Dendritic cell treated with granulocyte-macrophage colony-stimulating factor and Interleukin-4, amounts not matched to agents 40 ng/mL and 50 ng/mL, for 4 days (primary cell): ENCODE results near the gene C6orf15.

Experiments used
- H3K27ac Mint-ChIP-seq: one replicate; pipeline ENCODE4 v1.8.0; 2022; ENCODE audit warnings: mild to moderate bottlenecking, mixed read lengths
- H3K27me3 Mint-ChIP-seq: one replicate; pipeline ENCODE4 v1.8.0; 2022; ENCODE audit warnings: mild to moderate bottlenecking, mixed read lengths
- H3K36me3 Mint-ChIP-seq: one replicate; pipeline ENCODE4 v1.8.0; 2022; ENCODE audit warnings: low read depth, mixed read lengths
- H3K4me1 Mint-ChIP-seq: one replicate; pipeline ENCODE4 v1.8.0; 2022; ENCODE audit warnings: low read depth, mixed read lengths
- H3K4me3 Mint-ChIP-seq: one replicate; pipeline ENCODE4 v1.8.0; 2022; ENCODE audit warnings: mild to moderate bottlenecking, moderate library complexity, mixed read lengths
- H3K9me3 Mint-ChIP-seq: one replicate; pipeline ENCODE4 v1.8.0; 2022; ENCODE audit warnings: mixed read lengths
- intact Hi-C: fragments of 100-400 bp; cut with micrococcal nuclease; formaldehyde crosslinking; loops from one replicate; pipeline ENCODE4 v1.15.0; 2022

C6orf15 gene

GRCh38 chr6:31143148-31143547 is 30.8 kb upstream of the C6orf15 start:
- intact Hi-C loops = no loop called here
- H3K27me3 Mint-ChIP-seq = peaks cover 7% of the 10 kb centered on the region

GRCh38 chr6:31142361-31142761 is 30.0 kb upstream of the C6orf15 start:
- intact Hi-C loops = no loop called here
- H3K9me3 Mint-ChIP-seq = no peaks in the 10 kb centered on the region
- H3K27me3 Mint-ChIP-seq = peaks cover 11% of the 10 kb centered on the region
- H3K27ac Mint-ChIP-seq = no peak overlapping the region
- no peak overlapping the region for H3K4me3 Mint-ChIP-seq
- peaks cover 32% of the 10 kb centered on the region for H3K36me3 Mint-ChIP-seq
- peaks cover 6% of the 10 kb centered on the region for H3K4me1 Mint-ChIP-seq

More at GRCh38 chr6:31143148-31143547, 30.8 kb upstream of the C6orf15 start:
- Mint-ChIP-seq H3K27ac (no peak overlapping the region), H3K36me3 (peaks cover 32% of the 10 kb centered on the region), H3K4me3 (no peak overlapping the region), H3K4me1 (no peaks in the 10 kb centered on the region), H3K9me3 (no peaks in the 10 kb centered on the region)

- Mint-ChIP-seq H3K4me1 (peaks cover 8% of the 10 kb centered on the region), H3K36me3 (peaks cover 29% of the 10 kb centered on the region), H3K9me3 (no peaks in the 10 kb centered on the region), H3K27ac (no peak overlapping the region), H3K27me3 (peaks cover 11% of the 10 kb centered on the region), H3K4me3 (no peak overlapping the region)
- intact Hi-C loops = no loop called here
Measured at GRCh38 chr6:31140643-31141042, 28.3 kb upstream of the C6orf15 start.

- peaks cover 11% of the 10 kb centered on the region for H3K27me3 Mint-ChIP-seq
- H3K36me3 Mint-ChIP-seq = peaks cover 19% of the 10 kb centered on the region
- H3K4me1 Mint-ChIP-seq = peaks cover 8% of the 10 kb centered on the region
- no peaks in the 10 kb centered on the region for H3K9me3 Mint-ChIP-seq
- no peak overlapping the region for H3K27ac Mint-ChIP-seq
- H3K4me3 Mint-ChIP-seq = no peak overlapping the region
- intact Hi-C loops = no loop called here
Measured at GRCh38 chr6:31139599-31139998, 27.2 kb upstream of the C6orf15 start.

- H3K4me1 Mint-ChIP-seq = peaks cover 8% of the 10 kb centered on the region
- H3K36me3 Mint-ChIP-seq = peaks cover 14% of the 10 kb centered on the region
- intact Hi-C loops = no loop called here
- peaks cover 11% of the 10 kb centered on the region for H3K27me3 Mint-ChIP-seq
- H3K27ac Mint-ChIP-seq = peak within 1 kb of the TSS; percentile 47
- H3K4me3 Mint-ChIP-seq = no peak within 1 kb of the TSS
- no peaks in the 10 kb centered on the region for H3K9me3 Mint-ChIP-seq
Measured at GRCh38 chr6:31138982-31139381, 26.6 kb upstream of the C6orf15 start, which contains the start of gene PSORS1C2. Gene PSORS1C2, minus strand, starts transcription at chr6:31139066. Its CDS starts 40 bp downstream, at chr6:31139026.

GRCh38 chr6:31135710-31136109 is 23.3 kb upstream of the C6orf15 start:
- peaks cover 11% of the 10 kb centered on the region for H3K27me3 Mint-ChIP-seq
- H3K4me1 Mint-ChIP-seq = peaks cover 8% of the 10 kb centered on the region
- H3K4me3 Mint-ChIP-seq = no peak overlapping the region
- no peaks in the 10 kb centered on the region for H3K9me3 Mint-ChIP-seq
- intact Hi-C loops = loop anchor here (2.0 kb wide), 1 partner anchor 231 kb away; no protein-coding TSS in a partner anchor
- H3K27ac Mint-ChIP-seq = no peak overlapping the region
- H3K36me3 Mint-ChIP-seq = no peaks in the 10 kb centered on the region

- no peaks in the 10 kb centered on the region for H3K36me3 Mint-ChIP-seq
Measured at GRCh38 chr6:31132806-31133205, 20.4 kb upstream of the C6orf15 start.

GRCh38 chr6:31131595-31131994 is 19.2 kb upstream of the C6orf15 start:
- H3K4me3 Mint-ChIP-seq = no peak overlapping the region
- intact Hi-C loops = no loop called here
- H3K36me3 Mint-ChIP-seq = no peaks in the 10 kb centered on the region
- no peak overlapping the region for H3K27ac Mint-ChIP-seq
- no peaks in the 10 kb centered on the region for H3K4me1 Mint-ChIP-seq
- H3K9me3 Mint-ChIP-seq = no peaks in the 10 kb centered on the region
- peaks cover 22% of the 10 kb centered on the region for H3K27me3 Mint-ChIP-seq

More at GRCh38 chr6:31132806-31133205, 20.4 kb upstream of the C6orf15 start:
- no peaks in the 10 kb centered on the region for H3K9me3 Mint-ChIP-seq
- no peak overlapping the region for H3K4me3 Mint-ChIP-seq
- intact Hi-C loops = no loop called here
- peaks cover 6% of the 10 kb centered on the region for H3K4me1 Mint-ChIP-seq
- H3K27ac Mint-ChIP-seq = no peak overlapping the region
- H3K27me3 Mint-ChIP-seq = peaks cover 21% of the 10 kb centered on the region

GRCh38 chr6:31130751-31131150 is 18.4 kb upstream of the C6orf15 start:
- H3K4me1 Mint-ChIP-seq = peaks cover 3% of the 10 kb centered on the region
- peaks cover 25% of the 10 kb centered on the region for H3K27me3 Mint-ChIP-seq
- H3K4me3 Mint-ChIP-seq = no peak overlapping the region
- no peak overlapping the region for H3K27ac Mint-ChIP-seq
- H3K36me3 Mint-ChIP-seq = no peaks in the 10 kb centered on the region
- no peaks in the 10 kb centered on the region for H3K9me3 Mint-ChIP-seq
- intact Hi-C loops = no loop called here

- Mint-ChIP-seq H3K4me1 (peaks cover 14% of the 10 kb centered on the region), H3K36me3 (no peaks in the 10 kb centered on the region), H3K9me3 (no peaks in the 10 kb centered on the region), H3K4me3 (no peak overlapping the region), H3K27me3 (peaks cover 26% of the 10 kb centered on the region), H3K27ac (no peak overlapping the region)
- intact Hi-C loops = no loop called here
Measured at GRCh38 chr6:31129130-31129529, 16.8 kb upstream of the C6orf15 start.

- Mint-ChIP-seq H3K9me3 (no peaks in the 10 kb centered on the region), H3K36me3 (no peaks in the 10 kb centered on the region), H3K4me3 (no peak overlapping the region), H3K27ac (no peak overlapping the region), H3K4me1 (peaks cover 15% of the 10 kb centered on the region), H3K27me3 (peaks cover 33% of the 10 kb centered on the region)
- intact Hi-C loops = no loop called here
Measured at GRCh38 chr6:31128093-31128676, 15.8 kb upstream of the C6orf15 start.

GRCh38 chr6:31126396-31127175 is 14.2 kb upstream of the C6orf15 start:
- Mint-ChIP-seq H3K4me1 (peaks cover 23% of the 10 kb centered on the region), H3K27me3 (peaks cover 40% of the 10 kb centered on the region), H3K27ac (no peak overlapping the region), H3K4me3 (no peak overlapping the region), H3K36me3 (no peaks in the 10 kb centered on the region), H3K9me3 (no peaks in the 10 kb centered on the region)
- intact Hi-C loops = no loop called here

- H3K27me3 Mint-ChIP-seq = peaks cover 43% of the 10 kb centered on the region
- H3K4me1 Mint-ChIP-seq = peaks cover 23% of the 10 kb centered on the region
- no peaks in the 10 kb centered on the region for H3K36me3 Mint-ChIP-seq
- intact Hi-C loops = no loop called here
- no peaks in the 10 kb centered on the region for H3K9me3 Mint-ChIP-seq
- H3K27ac Mint-ChIP-seq = no peak overlapping the region
- H3K4me3 Mint-ChIP-seq = no peak overlapping the region
Measured at GRCh38 chr6:31125586-31126363, 13.4 kb upstream of the C6orf15 start.

- no peak overlapping the region for H3K27ac Mint-ChIP-seq
- H3K27me3 Mint-ChIP-seq = peaks cover 45% of the 10 kb centered on the region
- H3K9me3 Mint-ChIP-seq = no peaks in the 10 kb centered on the region
- peaks cover 23% of the 10 kb centered on the region for H3K4me1 Mint-ChIP-seq
- H3K4me3 Mint-ChIP-seq = no peak overlapping the region
- H3K36me3 Mint-ChIP-seq = no peaks in the 10 kb centered on the region
- intact Hi-C loops = no loop called here
Measured at GRCh38 chr6:31125162-31125561, 12.8 kb upstream of the C6orf15 start.
